GM12892 (cell line): Measurements from ENCODE around the gene ATP9A.

ENCODE experiments used
- POLR2A ChIP-seq: IDR thresholded peaks from 2 replicates; pipeline ENCODE4 v1.6.1; 2011; ENCODE audit warnings: low read depth, low read length, control low read depth
- POLR2AphosphoS5 ChIP-seq: IDR thresholded peaks from 2 replicates; pipeline ENCODE4 v1.6.1; 2011; ENCODE audit warnings: low read depth, low read length, control low read depth
- TAF1 ChIP-seq: IDR thresholded peaks from 2 replicates; pipeline ENCODE4 v1.6.1; 2011; ENCODE audit warnings: low read depth, mild to moderate bottlenecking, control low read depth, low read length, borderline replicate concordance

DNA sequence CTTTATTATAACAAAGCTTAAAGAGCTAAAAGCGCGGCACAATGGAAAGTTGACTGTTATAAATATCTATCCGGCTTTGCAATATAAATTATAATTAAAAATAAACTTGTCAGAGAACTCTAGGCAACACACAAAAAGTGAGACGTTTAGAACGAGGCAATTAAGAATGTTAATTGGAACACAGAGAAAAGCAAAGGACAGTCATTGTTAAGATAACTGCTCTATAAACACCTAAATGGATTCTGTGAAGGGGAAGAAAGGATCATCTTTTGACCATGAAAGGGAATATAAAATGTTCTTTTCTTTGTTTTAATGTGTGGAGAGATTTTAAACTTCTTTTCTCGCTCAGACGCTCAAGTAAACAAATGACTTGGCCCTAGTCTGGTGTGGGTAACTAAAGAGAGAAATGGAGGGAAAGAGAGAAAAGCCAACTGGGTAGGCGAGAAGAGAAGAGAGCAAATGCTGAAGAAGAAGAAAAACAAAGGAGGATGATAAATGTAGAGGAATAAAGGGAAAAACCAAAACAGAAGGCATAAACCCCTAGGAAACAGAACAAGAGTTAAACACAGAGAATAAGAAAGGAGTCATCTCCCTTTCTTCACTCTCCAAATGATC lies 43.4 kb upstream of the ATP9A start:
- TF ChIP-seq POLR2AphosphoS5 (no peak), POLR2A (no peak), TAF1 (no peak)
